ENCODE measurements around the gene CAPN2. TPM values are rescaled to one million over a fixed set of nuclear protein-coding genes. Genes with fewer than 3 reads are reported as not detected.
A peak's percentile ranks its signal among the peaks of the same experiment; 100 is the strongest.

CAPN2 gene
- polyA plus RNA-seq, 3 donors = 127 to 186 (median 182) TPM

- H3K4me2 ChIP-seq (replicated peaks; ENCODE audit: extremely low read depth, low read length, poor library complexity, severe bottlenecking) = no peak overlapping the region
- no peak overlapping the region for H3K4me3 Mint-ChIP-seq
- no peak overlapping the region for H2AFZ ChIP-seq (ENCODE audit: insufficient read depth, low read depth, low read length, poor library complexity, severe bottlenecking)
- H3K4me1 Mint-ChIP-seq = peaks cover 27% of the 10 kb centered on the region
- peaks cover 9 to 10% of the 10 kb centered on the region in 2 donors for H3K4me1 ChIP-seq (ENCODE audit: control insufficient read depth in 1 of 2, insufficient read depth in 2 of 2, low read length in 2 of 2)
- TF ChIP-seq CTCF (IDR thresholded peaks at IDR 0.05) = no peak
- no peak overlapping the region for H3K9ac ChIP-seq (ENCODE audit: insufficient read depth, low read length, poor library complexity, severe bottlenecking)
- no peaks in the 10 kb centered on the region for H4K20me1 ChIP-seq (ENCODE audit: insufficient read depth, low read length)
- H3K27me3 ChIP-seq (ENCODE audit: control insufficient read depth in 2 of 2, insufficient read depth in 2 of 2, low read length in 2 of 2) = no peaks in the 10 kb centered on the region
- H3K36me3 Mint-ChIP-seq = no peaks in the 10 kb centered on the region
- WGBS (ENCODE audit: insufficient coverage) = no CpG with 5 or more reads among the region's 4 CpGs
- no peak overlapping the region for H3K4me3 ChIP-seq (replicated peaks in 1 of 3; ENCODE audit: low read depth in 2 of 3, low read length in 3 of 3)
- H3K9me3 ChIP-seq (replicated peaks in 1 of 2; ENCODE audit: control insufficient read depth in 1 of 2, insufficient read depth in 1 of 2, low read length in 2 of 2) = no peaks in the 10 kb centered on the region
- peak overlapping the region in 2 of 7 donors; percentile 38 to 77 for H3K27ac Mint-ChIP-seq
- H3K27ac ChIP-seq (ENCODE audit: low read depth in 1 of 2, low read length in 2 of 2) = no peak overlapping the region
- peaks cover 0 to 5% (median 0%) of the 10 kb centered on the region in 7 donors for H3K9me3 Mint-ChIP-seq
- intact Hi-C loops (cut with micrococcal nuclease) = no loop called here
- peak in 1 of 3 donors; percentile 18 for DNase-seq
- peaks cover 4 to 8% (median 7%) of the 10 kb centered on the region in 3 donors for H3K27me3 Mint-ChIP-seq (ENCODE audit: low read depth in 3 of 3)
- H3K36me3 ChIP-seq (replicated peaks in 1 of 2; ENCODE audit: control insufficient read depth in 1 of 2, insufficient read depth in 2 of 2, low read length in 2 of 2) = no peaks in the 10 kb centered on the region
- no peaks in the 10 kb centered on the region for H3K79me2 ChIP-seq (ENCODE audit: insufficient read depth, low read length)
Measured at GRCh38 chr1:223702735-223703667, 9.3 kb upstream of the CAPN2 start.

- Mint-ChIP-seq H3K36me3 (no peaks in the 10 kb centered on the region), H3K9me3 (peaks cover 0 to 5% (median 0%) of the 10 kb centered on the region in 7 donors), H3K4me3 (no peak overlapping the region), H3K27ac (no peak overlapping the region), H3K4me1 (peaks cover 24% of the 10 kb centered on the region), H3K27me3 (ENCODE audit: low read depth in 3 of 3) (peaks cover 8 to 10% (median 9%) of the 10 kb centered on the region in 3 donors)
- no peak overlapping the region for H2AFZ ChIP-seq (ENCODE audit: insufficient read depth, low read depth, low read length, poor library complexity, severe bottlenecking)
- no peaks in the 10 kb centered on the region for H3K27me3 ChIP-seq (ENCODE audit: control insufficient read depth in 2 of 2, insufficient read depth in 2 of 2, low read length in 2 of 2)
- intact Hi-C loops (cut with micrococcal nuclease) = no loop called here
- H3K27ac ChIP-seq (ENCODE audit: low read depth in 1 of 2, low read length in 2 of 2) = no peak overlapping the region
- H3K9me3 ChIP-seq (replicated peaks in 1 of 2; ENCODE audit: control insufficient read depth in 1 of 2, insufficient read depth in 1 of 2, low read length in 2 of 2) = no peaks in the 10 kb centered on the region
- 100% methylated on average over 1 of the region's 1 CpG for WGBS (ENCODE audit: insufficient coverage)
- H3K4me2 ChIP-seq (replicated peaks; ENCODE audit: extremely low read depth, low read length, poor library complexity, severe bottlenecking) = no peak overlapping the region
- no peaks in the 10 kb centered on the region for H3K36me3 ChIP-seq (replicated peaks in 1 of 2; ENCODE audit: control insufficient read depth in 1 of 2, insufficient read depth in 2 of 2, low read length in 2 of 2)
- DNase-seq = no peak
- no peaks in the 10 kb centered on the region for H3K79me2 ChIP-seq (ENCODE audit: insufficient read depth, low read length)
- peaks cover 6 to 10% of the 10 kb centered on the region in 2 donors for H3K4me1 ChIP-seq (ENCODE audit: control insufficient read depth in 1 of 2, insufficient read depth in 2 of 2, low read length in 2 of 2)
- no peaks in the 10 kb centered on the region for H4K20me1 ChIP-seq (ENCODE audit: insufficient read depth, low read length)
- H3K9ac ChIP-seq (ENCODE audit: insufficient read depth, low read length, poor library complexity, severe bottlenecking) = no peak overlapping the region
- no peak overlapping the region for H3K4me3 ChIP-seq (replicated peaks in 1 of 3; ENCODE audit: low read depth in 2 of 3, low read length in 3 of 3)
- TF ChIP-seq CTCF (IDR thresholded peaks at IDR 0.05) = no peak
Measured at GRCh38 chr1:223703668-223704013, 8.7 kb upstream of the CAPN2 start.

Measured in CD14-positive monocyte (primary cell).